SK-N-SH treated with all-trans-retinoic acid at 6 μM for 48 hours (cell line): ENCODE measurements around the gene TSEN2.
"Not testable (repeated sequence)": the region's sequence is repeated elsewhere in the genome, so short reads cannot be mapped to it uniquely, and the experiment has no call there.

Experiments
- ATAC-seq: fragments of 200-7000 bp; cut with Tn5 transposase; 3 replicates; pipeline ENCODE4 v1.9.1; 2020; ENCODE audit warnings: mild to moderate bottlenecking, moderate library complexity
- BACH2 ChIP-seq: fragments of 250-450 bp; sonication (Bioruptor Pico); IDR thresholded peaks from 2 replicates; pipeline ENCODE4 v1.9.0; 2021; ENCODE audit warnings: mild to moderate bottlenecking, borderline replicate concordance
- CREB5 ChIP-seq: fragments of 250-450 bp; sonication (Bioruptor Pico); IDR thresholded peaks from 2 replicates; pipeline ENCODE4 v1.5.1; 2020; ENCODE audit warnings: low read depth, mild to moderate bottlenecking, moderate library complexity
- CSDC2 ChIP-seq: fragments of 250-450 bp; sonication (Bioruptor Pico); IDR thresholded peaks from 2 replicates; pipeline ENCODE4 v1.5.0; 2020; ENCODE audit warnings: mild to moderate bottlenecking, moderate library complexity
- CSRNP3 ChIP-seq: fragments of 250-450 bp; sonication (Bioruptor Pico); IDR thresholded peaks from 2 replicates; pipeline ENCODE4 v1.5.1; 2021; ENCODE audit warnings: mild to moderate bottlenecking, moderate library complexity
- ESRRG ChIP-seq: fragments of 250-450 bp; sonication (Bioruptor Pico); IDR thresholded peaks from 2 replicates; pipeline ENCODE4 v1.6.1; 2021; ENCODE audit warnings: mild to moderate bottlenecking
- GLIS3 ChIP-seq: fragments of 250-450 bp; sonication (Bioruptor Pico); IDR thresholded peaks from 2 replicates; pipeline ENCODE4 v1.5.0; 2020; ENCODE audit warnings: mild to moderate bottlenecking, moderate library complexity
- ISL1 ChIP-seq: fragments of 250-450 bp; sonication (Bioruptor Pico); IDR thresholded peaks from 2 replicates; pipeline ENCODE4 v2.1.2; 2022; ENCODE audit warnings: mild to moderate bottlenecking, moderate library complexity
- OSR1 ChIP-seq: fragments of 250-450 bp; sonication (Bioruptor Pico); IDR thresholded peaks from 2 replicates; pipeline ENCODE4 v1.8.0; 2022; ENCODE audit warnings: moderate library complexity, mild to moderate bottlenecking, inconsistent platforms
- PATZ1 ChIP-seq: fragments of 250-450 bp; sonication (Bioruptor Pico); IDR thresholded peaks from 2 replicates; pipeline ENCODE4 v1.8.0; 2020; ENCODE audit warnings: mild to moderate bottlenecking, moderate library complexity, borderline replicate concordance
- POU6F1 ChIP-seq: fragments of 250-450 bp; sonication (Bioruptor Pico); IDR thresholded peaks from 2 replicates; pipeline ENCODE4 v1.8.0; 2021; ENCODE audit warnings: low read depth, mild to moderate bottlenecking, moderate library complexity, borderline replicate concordance
- PPARA ChIP-seq: fragments of 250-450 bp; sonication (Bioruptor Pico); IDR thresholded peaks from 2 replicates; pipeline ENCODE4 v1.5.0; 2020; ENCODE audit warnings: mild to moderate bottlenecking, borderline replicate concordance
- RARB ChIP-seq: fragments of 250-450 bp; sonication (Bioruptor Pico); IDR thresholded peaks from 2 replicates; pipeline ENCODE4 v1.8.0; 2021; ENCODE audit warnings: mild to moderate bottlenecking, moderate library complexity
- SNAI2 ChIP-seq: fragments of 250-450 bp; sonication (Bioruptor Pico); IDR thresholded peaks from 2 replicates; pipeline ENCODE4 v1.5.0; 2020; ENCODE audit warnings: mild to moderate bottlenecking, moderate library complexity
- TCF4 ChIP-seq: fragments of 250-450 bp; sonication (Bioruptor Pico); IDR thresholded peaks from 2 replicates; pipeline ENCODE4 v1.8.0; 2021; ENCODE audit warnings: mild to moderate bottlenecking, moderate library complexity, borderline replicate concordance
- TOX ChIP-seq: fragments of 250-450 bp; sonication (Bioruptor Pico); IDR thresholded peaks from 2 replicates; pipeline ENCODE4 v1.8.0; 2021; ENCODE audit warnings: mild to moderate bottlenecking, moderate library complexity, borderline replicate concordance
- TSHZ2 ChIP-seq: fragments of 250-450 bp; sonication (Bioruptor Pico); IDR thresholded peaks from 2 replicates; pipeline ENCODE4 v1.5.0; 2020; ENCODE audit warnings: mild to moderate bottlenecking, moderate library complexity
- ZC3H10 ChIP-seq: fragments of 250-450 bp; sonication (Bioruptor Pico); IDR thresholded peaks from 2 replicates; pipeline ENCODE4 v1.5.1; 2021; ENCODE audit warnings: mild to moderate bottlenecking, moderate library complexity
- ZFP3 ChIP-seq: fragments of 250-450 bp; sonication (Bioruptor Pico); IDR thresholded peaks from 2 replicates; pipeline ENCODE4 v1.5.0; 2020; ENCODE audit warnings: mild to moderate bottlenecking, moderate library complexity
- ZFP30 ChIP-seq: fragments of 450-650 bp; formaldehyde crosslinking; IDR thresholded peaks from 2 replicates; pipeline ENCODE4 v1.5.0; 2022; ENCODE audit warnings: mild to moderate bottlenecking, moderate library complexity
- ZNF565 ChIP-seq: fragments of 450-650 bp; formaldehyde crosslinking; conservative IDR thresholded peaks from 2 replicates; pipeline ENCODE4 v1.5.0; 2020; ENCODE audit warnings: low read depth, mild to moderate bottlenecking, moderate library complexity
- ZNF70 ChIP-seq: fragments of 450-650 bp; formaldehyde crosslinking; IDR thresholded peaks from 2 replicates; pipeline ENCODE4 v1.5.0; 2020; ENCODE audit warnings: mild to moderate bottlenecking, moderate library complexity
- ZNF8 ChIP-seq: fragments of 450-650 bp; formaldehyde crosslinking; IDR thresholded peaks from 2 replicates; pipeline ENCODE4 v1.5.0; 2020; ENCODE audit warnings: mild to moderate bottlenecking, moderate library complexity

Gene TSEN2

GRCh38 chr3:12541625-12542024, 57.3 kb downstream of the TSEN2 start:
- ATAC-seq: peak; percentile 55
- TF ChIP-seq SNAI2 (no peak), ISL1 (no peak), CREB5 (no peak), ZNF565 (CRISPR knock-in tag) (no peak), OSR1 (no peak), GLIS3 (no peak), ZFP3 (CRISPR knock-in tag) (no peak), CSDC2 (CRISPR knock-in tag) (no peak), ZC3H10 (CRISPR knock-in tag) (no peak), ZNF8 (no peak), PPARA (no peak), POU6F1 (CRISPR knock-in tag) (no peak), PATZ1 (CRISPR knock-in tag) (no peak), TOX (CRISPR knock-in tag) (no peak), ZFP30 (CRISPR knock-in tag) (no peak), BACH2 (no peak), RARB (CRISPR knock-in tag) (no peak), TCF4 (CRISPR knock-in tag) (no peak), TSHZ2 (no peak), ESRRG (CRISPR knock-in tag) (no peak)

DNA sequence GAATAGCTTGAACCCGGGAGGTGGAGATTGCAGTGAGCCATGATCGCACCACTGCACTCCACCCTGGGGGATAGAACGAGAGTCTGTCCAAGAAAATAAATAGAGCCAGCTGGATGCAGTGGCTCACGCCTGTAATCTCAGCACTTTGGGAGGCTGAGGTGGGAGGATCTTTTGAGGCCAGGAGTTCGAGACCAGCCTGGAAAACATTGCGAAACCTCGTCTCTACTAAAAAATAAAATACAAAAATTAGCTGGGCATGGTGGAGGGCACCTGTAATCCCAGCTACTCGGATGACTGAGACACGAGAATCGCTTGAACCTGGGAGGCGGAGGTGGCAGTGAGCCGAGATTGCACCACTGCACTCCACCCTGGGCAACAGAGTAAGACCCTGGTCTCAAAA, 59.2 kb downstream of the TSEN2 start:
- ATAC-seq: not testable (repeated sequence)

GRCh38 chr3:12544652-12545472, 60.6 kb downstream of the TSEN2 start:
- peak; percentile 50 for ATAC-seq
- TF ChIP-seq ESRRG (CRISPR knock-in tag) (no peak), ZC3H10 (CRISPR knock-in tag) (no peak), TOX (CRISPR knock-in tag) (no peak), SNAI2 (no peak), TSHZ2 (no peak), CSDC2 (CRISPR knock-in tag) (no peak), ZFP3 (CRISPR knock-in tag) (no peak), ZFP30 (CRISPR knock-in tag) (no peak), ZNF8 (no peak), ZNF565 (CRISPR knock-in tag) (no peak), CSRNP3 (CRISPR knock-in tag) (no peak), ZNF70 (CRISPR knock-in tag) (no peak), PATZ1 (CRISPR knock-in tag) (no peak)
